HG03045 (cell line): Measurements from ENCODE around the gene BEST4.
"Not testable (repeated sequence)": the region's sequence is repeated elsewhere in the genome, so short reads cannot be mapped to it uniquely, and the experiment has no call there.

Experiments used
- ATAC-seq: cut with Tn5 transposase; IDR thresholded peaks from one replicate; pipeline ENCODE4 v1.9.1; 2021; ENCODE audit warnings: mild to moderate bottlenecking, moderate library complexity; ENCODE audit not compliant: unreplicated experiment

BEST4 gene

DNA sequence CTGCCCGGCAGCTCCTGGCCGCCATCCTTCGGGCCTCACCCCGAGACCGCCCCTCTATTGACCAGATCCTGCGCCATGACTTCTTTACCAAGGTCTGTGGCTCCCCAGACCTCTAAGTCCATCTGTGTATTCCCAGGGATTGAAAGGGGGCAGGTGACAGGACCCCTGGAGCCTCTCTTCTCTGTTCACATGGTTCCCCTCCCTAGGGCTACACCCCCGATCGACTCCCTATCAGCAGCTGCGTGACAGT is 15.0 kb upstream of the BEST4 start:
- no peak for ATAC-seq

DNA sequence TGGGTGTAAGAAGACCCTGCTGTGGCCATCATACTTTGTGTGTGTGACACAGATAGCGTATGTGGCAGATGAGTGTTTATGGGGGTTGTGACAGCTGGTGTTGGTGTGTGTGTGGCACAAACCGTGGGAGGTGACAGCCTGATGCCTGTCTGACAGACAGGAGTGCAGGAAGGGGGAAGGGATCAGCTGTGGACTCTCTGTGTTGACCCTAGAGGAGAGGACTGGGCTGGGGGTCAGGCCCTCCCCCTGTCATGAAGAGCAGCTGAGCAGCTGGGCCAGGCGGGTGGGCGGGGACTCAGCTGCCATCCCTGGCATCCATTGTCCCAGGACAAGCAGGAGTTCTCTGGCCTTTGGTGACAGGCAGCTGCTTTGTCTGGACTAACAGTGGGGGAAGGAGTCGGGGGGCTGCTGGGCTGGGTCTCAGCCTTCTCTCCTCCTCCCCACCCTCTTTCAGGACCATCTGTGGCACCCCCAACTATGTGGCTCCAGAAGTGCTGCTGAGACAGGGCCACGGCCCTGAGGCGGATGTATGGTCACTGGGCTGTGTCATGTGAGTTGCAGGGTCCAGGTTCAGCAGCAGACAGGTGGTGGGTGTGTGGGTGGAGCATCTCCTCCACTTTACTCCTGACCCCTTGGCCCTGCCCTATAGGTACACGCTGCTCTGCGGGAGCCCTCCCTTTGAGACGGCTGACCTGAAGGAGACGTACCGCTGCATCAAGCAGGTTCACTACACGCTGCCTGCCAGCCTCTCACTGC is 14.5 kb upstream of the BEST4 start:
- ATAC-seq: no peak

DNA sequence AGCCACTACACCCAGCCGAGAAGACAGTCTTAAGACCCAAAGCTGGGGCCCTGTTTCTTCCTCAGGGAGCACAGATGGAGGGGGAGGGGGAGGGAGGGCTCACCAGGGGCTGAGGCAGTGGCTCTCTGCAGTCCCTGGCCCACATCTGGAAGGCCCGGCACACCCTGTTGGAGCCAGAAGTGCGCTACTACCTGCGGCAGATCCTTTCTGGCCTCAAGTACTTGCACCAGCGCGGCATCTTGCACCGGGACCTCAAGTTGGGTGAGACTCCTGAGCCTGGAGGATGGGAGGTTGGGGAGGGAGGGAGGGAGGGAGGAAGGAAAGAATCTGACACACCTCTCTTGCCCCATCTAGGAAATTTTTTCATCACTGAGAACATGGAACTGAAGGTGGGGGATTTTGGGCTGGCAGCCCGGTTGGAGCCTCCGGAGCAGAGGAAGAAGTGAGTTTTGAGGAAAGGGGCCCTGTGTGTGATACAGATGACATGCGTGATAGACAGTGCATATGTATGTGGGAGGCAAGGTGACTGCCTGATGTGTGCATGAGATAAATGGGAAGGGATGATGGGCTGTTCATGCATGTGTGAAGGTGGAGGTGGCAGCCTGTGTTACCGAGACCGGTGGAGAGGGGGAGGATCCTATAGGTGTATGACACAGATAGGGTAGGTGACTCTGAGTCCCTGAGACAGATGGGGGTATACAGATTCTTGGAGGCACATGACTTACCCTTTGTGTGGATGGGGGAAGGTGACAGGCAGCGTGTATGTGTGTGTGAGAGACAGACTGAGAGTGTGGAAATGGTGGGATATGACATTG is 13.7 kb upstream of the BEST4 start:
- ATAC-seq: no peak

DNA sequence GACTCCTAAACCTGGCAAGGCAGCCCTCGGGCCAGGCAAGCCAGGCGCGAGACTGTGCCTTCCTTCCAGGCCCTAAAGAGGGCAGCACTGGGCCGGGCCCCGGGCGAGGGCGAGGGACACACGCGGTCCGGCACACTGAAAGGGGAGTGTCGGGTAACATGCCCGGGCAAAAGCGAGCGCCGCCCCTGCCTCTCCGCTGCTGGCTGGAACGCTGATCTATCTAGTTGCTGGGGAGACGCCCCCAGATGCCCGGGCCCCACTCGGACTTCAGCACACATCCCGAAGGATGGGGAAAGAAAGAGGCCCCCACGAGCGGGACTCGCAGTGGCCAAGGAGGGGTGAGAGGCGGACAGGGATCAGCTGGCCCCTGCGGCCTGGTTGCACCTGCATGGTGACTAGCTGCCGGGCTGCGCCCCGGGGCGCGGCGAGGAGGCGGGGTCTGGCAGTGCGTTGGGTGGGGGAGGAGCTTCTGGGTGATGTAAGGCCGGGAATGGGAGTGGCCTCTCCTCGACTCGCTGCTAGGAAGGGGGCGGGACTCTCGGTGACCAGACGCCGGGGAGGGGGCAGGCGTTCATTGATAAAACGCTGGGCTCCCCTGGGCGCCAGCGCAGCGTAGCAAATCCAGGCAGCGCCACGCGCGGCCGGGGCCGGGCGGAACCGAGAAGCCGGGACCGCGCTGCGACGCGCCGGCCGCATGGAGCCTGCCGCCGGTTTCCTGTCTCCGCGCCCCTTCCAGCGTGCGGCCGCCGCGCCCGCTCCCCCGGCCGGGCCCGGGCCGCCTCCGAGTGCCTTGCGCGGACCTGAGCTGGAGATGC is 12.0 kb upstream of the BEST4 start, which contains the start of gene PLK3:
TSS of gene PLK3 (plus strand) at position 608 of the 815 bp plus-strand sequence. CDS start at position 695, 87 bp downstream.
- ATAC-seq: peak; percentile 75

GRCh38 chr1:44798481-44799365 is 10.8 kb upstream of the BEST4 start:
- ATAC-seq: no peak

DNA sequence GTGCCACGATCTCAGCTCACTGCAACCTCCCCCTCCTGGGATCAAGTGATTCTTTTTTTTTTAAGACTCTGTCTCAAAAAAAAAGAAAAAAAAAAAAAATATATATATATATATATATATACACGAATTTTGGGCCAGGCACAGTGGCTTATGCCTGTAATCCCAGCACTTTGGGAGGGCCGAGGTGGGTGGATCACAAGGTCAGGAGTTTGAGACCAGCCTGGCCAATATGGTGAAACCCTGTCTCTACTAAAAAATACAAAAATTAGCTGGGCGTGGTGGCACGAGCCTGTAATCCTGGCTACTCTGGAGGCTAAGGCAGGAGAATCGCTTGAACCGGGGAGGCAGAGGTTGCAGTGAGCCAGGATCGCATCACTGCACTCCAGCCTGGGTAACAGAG is 9.9 kb upstream of the BEST4 start:
- not testable (repeated sequence) for ATAC-seq

GRCh38 chr1:44792736-44793502 is 4.9 kb upstream of the BEST4 start:
- no peak for ATAC-seq

- ATAC-seq: no peak
Measured at GRCh38 chr1:44790968-44791801, 3.2 kb upstream of the BEST4 start.

GRCh38 chr1:44787506-44787905 is 464 bp downstream of the BEST4 start:
- ATAC-seq: no peak

DNA sequence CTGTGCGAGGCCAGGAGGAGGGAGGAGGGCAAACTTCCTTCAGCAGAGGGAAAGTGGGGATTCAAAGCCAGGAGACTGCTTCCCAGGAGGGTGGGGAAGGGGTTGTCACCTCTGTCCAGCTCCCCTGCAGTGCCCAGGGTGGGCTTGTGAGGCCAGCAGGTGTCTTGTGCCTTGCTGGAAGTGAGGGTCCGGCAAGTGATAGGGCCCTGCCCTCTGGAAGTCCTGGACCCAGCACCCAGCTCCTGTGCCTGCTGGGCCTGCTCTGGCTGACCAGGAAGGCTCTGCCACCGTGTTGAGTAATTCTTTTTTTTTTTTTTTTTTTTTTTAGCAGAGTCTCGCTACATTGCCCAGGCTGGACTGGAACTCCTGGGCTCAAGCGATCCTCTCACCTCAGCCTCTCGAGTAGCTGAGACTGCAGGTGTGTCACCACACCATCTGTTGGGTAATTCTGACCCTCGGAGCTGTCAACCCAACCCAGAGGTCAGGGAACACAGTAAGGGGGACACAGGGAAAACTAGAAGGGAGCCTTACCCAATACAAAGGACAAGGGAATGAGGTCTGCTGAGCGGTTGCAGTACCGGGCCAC is 1.0 kb downstream of the BEST4 start:
- no peak for ATAC-seq

DNA sequence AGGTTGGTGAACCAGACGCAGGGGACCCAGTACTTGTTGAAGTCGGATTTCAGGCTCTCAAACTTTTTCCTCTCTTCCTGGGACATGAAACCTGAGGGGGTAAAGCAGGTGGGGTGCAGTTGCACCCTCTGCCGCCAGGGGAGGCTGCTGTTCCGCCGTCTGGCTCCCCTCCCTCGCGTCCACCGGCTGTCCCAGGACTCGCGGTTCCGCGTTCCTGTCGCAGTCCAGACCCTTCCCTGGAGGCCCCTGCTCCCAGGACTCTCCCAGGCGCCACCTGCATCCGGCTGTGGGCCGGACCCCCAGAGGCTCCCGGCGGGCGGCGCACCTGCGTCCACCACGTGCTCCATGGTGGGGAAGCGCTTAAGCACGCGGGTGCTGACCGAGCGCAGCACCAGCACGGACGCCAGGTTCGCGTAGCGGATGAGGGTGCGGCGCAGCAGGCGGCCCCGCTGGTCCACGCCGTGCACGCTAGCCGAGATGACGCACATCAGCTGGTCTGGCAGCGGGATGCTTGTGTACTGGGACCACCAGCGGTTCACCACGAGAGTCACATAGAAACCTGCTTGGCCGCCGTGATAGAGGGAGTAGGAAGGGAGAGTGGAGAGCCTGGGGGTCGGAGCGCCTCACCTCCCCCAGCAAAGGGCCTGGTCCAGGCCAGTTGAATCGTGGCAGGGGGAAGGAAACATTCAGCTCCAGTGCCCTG is 1.7 kb downstream of the BEST4 start:
- no peak for ATAC-seq

DNA sequence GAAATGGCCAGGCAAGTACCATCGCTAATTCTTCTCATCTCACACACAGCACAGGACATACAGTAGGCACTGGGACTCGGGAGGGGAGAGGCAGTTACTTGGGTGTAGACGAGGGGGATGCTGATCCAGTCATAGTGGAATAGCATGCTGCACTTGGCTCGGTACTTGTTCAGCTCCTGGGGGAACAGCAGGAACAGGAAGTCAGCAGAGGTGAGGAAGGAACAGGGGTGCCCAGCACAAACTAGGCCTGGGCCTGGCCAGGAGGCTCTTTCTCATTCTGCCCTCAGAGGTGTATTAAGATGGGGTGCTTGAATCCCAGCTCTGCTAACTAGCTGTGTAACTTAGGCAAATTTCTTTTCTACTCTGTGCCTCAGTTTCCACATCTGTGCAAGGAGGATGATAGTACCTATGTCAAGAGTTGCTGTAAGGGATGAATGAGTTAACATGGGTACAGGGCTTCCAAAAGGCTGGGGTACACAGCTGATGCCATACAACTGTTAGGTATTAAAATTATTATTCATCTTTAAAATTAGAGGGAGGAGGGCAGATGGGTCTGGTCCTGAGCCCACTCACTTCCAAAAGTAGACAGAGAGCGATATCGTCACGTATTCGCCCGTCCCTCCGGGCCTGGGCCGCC is 2.4 kb downstream of the BEST4 start:
- ATAC-seq: no peak

GRCh38 chr1:44785029-44785380 is 3.0 kb downstream of the BEST4 start:
- ATAC-seq: no peak

DNA sequence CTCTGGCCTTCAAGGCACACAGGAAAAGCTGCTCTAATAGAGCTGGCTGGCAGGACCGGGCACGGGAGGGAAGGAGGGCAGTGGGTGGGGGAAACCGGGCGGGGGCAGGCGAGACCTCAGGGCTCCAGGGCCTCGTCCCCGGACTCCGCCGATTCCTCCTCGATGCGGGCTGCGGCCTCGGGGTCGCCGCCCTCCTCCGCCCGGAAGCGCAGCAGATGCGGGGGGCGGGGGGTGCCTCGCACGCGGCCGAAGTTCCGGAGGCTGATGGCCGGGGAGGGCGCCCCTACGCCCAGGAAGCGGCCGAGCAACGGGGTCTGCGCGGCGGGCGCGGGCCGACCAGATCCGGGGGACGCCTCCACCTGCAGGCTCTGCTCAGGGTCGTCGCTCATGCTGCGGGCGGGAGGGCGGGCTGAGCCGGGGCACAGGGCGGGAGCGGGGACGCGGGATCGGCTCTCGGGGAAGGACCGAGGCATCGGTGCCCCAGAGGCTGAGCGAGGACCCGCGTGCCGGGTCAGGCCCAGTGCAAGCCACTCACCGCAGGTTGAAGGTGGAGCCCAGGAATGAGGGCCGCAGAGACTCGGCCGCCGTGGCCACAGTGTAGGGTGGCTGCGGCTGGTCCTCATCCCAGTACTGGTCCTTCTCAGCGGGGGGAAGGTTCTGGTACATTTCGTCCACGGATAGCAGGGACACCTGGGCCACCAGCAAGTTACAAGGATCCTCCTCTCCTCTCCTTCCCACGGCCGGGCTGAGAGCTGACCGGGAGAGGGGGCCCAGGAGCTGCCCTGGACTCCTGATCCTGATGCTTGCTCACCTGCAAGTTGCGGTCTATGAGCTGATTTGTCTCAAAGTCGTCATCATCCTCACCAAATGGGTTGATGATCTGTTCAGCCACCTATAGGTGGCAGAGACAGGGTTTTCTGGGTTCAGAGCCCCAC is 3.6 kb downstream of the BEST4 start:
- no peak for ATAC-seq

GRCh38 chr1:44783697-44784093 is 4.3 kb downstream of the BEST4 start:
- ATAC-seq: no peak

GRCh38 chr1:44780583-44781121 is 7.3 kb downstream of the BEST4 start:
- no peak for ATAC-seq
